GM19240 (cell line): Measurements from ENCODE around the gene CAMK1D.

ENCODE experiments used
- DNase-seq: peaks from one replicate; pipeline ENCODE4 v3.0.0; 2011; ENCODE audit warnings: low spot score; ENCODE audit not compliant: insufficient read length

The CAMK1D gene

GRCh38 chr10:12622016-12622415 lies 272.7 kb downstream of the CAMK1D start:
- DNase-seq = no peak

GRCh38 chr10:12622691-12623090 lies 273.3 kb downstream of the CAMK1D start:
- DNase-seq = no peak

- DNase-seq = no peak
These were observed 276.2 kb downstream of the CAMK1D start for GRCh38 chr10:12625393-12626023.

DNA sequence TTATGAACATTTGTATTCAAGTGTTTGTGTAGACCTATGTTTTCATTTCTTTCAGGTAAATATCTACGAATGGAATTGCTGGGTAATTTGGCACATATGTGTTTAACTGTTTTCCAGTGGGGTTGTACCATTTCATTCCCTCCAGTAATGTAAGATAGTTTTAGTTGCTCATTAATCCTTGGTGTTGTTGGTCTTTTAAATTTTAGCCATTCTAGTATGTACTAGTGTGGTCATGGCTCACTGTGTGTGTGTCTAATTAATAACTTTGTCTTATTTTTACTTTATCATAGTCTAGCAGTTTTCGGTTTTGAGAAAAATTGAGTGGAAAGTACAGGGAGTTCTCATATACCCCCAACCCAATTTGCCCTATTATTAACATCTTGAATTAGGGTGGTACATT lies 278.8 kb downstream of the CAMK1D start:
- DNase-seq = no peak

- no peak for DNase-seq
These were observed 279.8 kb downstream of the CAMK1D start for GRCh38 chr10:12628964-12629766.

DNA sequence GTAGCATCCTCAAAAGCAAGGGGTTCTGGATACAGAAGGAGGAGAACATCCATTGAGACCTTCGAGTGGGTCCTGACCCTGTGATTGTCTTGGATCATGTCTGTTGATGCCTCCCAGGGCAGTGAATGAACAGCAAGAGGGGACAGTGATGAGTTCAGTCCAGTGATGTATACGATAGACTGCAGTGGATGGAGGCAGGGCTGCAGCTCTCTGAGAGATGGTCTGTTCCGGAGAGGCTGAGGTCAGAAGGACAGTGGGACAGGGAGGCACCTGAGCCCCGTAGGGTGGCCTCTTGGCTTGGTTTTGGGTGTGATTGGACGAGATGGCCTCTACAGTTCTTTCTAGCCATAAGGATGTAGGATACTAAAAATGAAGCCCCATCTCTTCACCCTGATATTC lies 280.4 kb downstream of the CAMK1D start:
- no peak for DNase-seq

DNA sequence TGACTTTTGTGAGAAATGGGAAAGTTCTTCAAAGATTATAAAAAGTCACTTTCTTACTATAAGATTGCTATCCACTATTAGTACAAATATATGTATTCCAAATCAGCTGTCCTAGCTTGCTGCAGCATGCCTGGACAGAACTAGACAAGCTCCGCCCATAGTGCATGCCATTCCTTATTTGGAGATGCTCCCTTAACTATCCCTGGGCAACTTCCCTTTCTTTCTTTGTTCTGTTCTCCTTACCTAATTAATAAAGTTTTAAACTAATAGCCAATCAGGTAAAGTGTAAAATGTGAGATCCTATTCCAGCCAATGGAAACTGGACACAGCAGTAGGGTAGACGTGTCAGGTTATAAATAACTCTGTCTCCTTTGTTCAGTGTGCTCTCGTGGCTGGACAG lies 281.9 kb downstream of the CAMK1D start:
- no peak for DNase-seq

DNA sequence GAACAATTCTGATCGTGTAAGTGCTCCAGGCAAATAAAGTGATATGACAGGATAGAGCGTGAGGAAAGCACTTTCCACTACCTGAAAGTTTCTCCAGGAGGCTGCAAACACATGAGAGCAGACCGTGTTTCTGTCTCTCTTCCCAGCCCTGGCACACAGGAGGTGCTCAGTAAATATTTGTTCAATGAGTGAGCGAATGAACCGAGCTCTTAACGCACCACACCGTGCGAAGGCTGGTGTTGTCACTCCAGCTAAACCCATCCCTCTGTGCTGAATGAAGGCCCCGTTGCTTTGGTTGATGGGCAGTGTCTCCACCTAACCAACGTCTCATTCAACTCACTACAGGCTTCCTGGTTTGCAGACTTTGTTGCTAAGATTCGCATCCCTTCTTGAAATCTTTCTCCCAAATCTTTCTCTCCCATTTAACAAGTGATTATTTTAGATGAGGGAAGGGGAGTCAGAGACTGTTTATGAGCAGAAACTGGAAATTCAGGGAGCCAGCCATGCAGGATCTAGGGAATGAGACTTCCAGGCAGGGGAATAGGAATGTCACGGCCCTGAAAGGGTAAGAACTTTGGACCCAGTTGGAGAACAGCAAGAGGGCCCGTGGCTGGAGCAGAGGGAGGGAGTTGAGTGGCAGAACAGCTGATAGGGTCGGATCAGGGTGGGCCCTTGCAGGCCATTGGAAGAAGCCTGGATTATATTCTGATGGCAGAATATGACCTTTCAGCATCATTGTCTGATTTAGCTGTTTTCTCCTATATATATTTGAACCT lies 282.6 kb downstream of the CAMK1D start:
- no peak for DNase-seq

DNA sequence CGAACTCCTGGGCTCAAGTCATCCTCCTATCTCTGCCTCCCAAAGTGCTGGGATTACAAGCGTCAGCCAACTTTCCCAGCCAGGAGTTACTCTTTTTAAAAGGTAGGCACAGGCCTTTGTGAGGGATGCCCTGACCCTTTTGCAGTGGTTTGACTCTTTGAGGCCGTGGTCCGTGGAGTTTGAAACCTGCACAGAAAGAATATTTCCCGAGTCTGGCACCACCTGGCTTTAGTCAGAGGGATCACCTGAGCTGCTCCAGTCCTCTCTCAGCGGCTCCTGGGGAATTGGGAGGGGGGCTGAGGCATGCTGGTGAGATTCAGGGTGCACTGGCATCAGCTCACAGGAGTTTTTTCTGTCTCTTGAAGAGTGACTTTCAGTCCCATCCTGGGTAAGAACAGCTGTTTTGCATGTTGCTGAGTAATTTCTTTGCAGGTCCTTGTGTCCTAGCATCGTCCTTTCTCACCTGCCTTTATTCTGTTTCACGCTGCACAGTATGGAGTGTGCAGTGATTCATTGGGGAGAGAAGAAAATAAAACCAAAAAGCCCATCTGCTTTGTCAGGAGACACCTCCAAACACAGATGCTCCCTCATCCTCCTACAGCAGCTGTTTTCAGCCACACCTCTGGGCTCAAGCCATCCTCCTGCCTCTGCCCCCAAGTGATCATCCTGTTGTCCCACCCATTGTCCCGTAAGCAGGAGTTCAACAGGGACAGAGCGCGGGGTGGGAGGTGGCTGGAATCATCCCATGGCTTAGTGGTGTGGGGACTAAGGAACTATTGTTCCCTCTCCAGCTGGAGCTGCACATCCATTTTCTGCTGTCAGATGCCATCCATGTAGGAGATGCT lies 284.7 kb downstream of the CAMK1D start:
- no peak for DNase-seq

GRCh38 chr10:12634621-12634931 lies 285.2 kb downstream of the CAMK1D start:
- no peak for DNase-seq

- no peak for DNase-seq
These were observed 285.8 kb downstream of the CAMK1D start for GRCh38 chr10:12635127-12635541.

- no peak for DNase-seq
These were observed 287.2 kb downstream of the CAMK1D start for GRCh38 chr10:12636571-12636970.

- no peak for DNase-seq
These were observed 288.3 kb downstream of the CAMK1D start for GRCh38 chr10:12637649-12638048.

- DNase-seq = no peak
These were observed 288.8 kb downstream of the CAMK1D start for GRCh38 chr10:12638103-12638502.

DNA sequence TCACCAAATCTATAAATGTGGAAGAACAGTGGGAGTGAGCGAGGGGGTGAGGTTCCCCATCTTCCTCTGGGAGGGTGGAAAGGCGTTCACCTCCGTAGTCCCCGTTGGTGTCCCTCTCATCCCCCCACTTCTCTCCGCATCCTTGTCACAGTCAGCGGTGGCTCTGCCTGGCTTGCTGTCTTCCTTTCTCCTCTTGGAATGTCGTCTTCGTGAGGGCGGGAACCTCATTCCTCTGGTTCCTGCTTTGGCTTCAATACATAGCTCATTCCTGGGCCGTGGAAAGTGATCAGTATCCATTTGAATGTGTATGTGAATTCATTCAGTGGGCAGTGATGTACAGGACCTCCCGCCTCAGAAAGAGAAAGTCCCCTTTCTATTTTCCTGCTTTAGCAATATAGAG lies 289.4 kb downstream of the CAMK1D start:
- DNase-seq = no peak

- no peak for DNase-seq
These were observed 290.9 kb downstream of the CAMK1D start for GRCh38 chr10:12639996-12640944.

DNA sequence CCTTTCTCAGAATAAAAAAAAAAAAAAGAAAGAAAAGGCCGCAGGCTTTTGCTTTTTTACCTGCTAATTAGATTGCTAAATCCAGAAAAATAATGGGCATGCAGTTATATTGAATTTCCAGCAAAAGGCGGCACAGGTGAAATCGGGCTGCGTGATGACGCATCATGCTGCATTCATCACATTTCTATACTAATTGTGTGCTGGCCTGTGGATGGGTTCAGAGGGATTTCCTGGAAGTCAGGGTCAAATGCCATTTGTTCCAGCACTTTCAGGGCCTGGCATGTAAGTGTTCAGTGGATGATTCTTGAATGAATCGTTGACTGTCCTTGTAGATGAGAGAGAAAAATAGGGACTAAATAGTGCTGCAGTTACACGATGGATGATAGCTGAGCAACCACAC lies 292.7 kb downstream of the CAMK1D start:
- no peak for DNase-seq

GRCh38 chr10:12643279-12643678 lies 293.9 kb downstream of the CAMK1D start:
- DNase-seq = no peak

DNA sequence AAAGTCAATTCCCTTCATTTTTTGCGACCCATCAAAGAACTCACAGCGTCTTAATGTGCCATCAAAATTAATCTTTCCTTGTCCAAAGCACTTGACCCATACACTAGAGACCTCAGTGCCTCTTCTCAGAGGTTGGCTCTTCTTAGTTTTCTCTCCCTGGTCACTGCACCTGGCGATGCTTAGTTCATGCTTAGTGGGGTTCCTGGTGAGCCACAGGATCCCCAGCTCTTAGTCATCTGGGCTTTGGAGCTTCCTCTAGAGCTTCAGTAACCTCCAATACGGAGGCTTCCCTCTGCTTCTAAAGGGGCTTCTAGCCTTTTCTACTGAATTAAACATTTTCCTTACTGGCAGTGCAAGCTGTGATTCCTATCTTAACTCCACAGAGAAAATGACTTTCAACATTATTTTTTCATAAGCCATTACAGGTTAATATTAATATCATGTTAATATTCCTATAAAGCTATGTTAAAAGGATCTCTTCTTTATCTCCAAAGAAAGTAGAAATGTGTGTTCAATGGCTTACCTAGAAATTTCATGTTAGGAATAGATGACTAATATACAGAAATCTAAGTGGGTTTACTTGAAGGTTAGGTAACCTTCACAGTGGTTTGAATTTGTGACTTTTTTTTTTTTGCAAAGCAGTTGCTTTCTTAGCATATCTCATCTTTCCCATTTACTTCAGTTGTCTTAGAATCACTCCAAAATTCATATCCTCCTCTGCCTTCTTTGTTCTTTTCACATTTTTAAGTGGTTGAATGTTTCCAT lies 295.2 kb downstream of the CAMK1D start:
- peak; percentile 25 for DNase-seq

DNA sequence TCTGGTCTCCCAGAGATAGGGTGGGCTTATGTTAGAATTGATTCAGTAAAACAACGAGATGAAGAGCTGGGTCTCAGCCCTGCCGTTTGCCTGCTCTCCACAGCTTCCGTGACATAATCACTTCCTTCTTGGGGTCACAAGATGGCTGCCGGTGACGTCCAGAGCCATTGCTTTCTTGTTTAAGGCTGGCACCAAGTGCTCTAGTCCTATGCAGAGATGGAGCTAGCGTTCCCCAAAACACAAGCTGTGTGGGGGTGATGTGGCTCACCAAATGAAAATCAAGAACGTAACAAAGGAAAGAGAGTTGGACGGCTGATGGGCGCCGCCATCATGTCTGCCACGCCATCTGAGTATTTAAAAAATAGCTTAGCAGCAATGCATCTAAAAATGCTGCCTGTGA lies 296.1 kb downstream of the CAMK1D start:
- DNase-seq = no peak
